GM23338 (cell line): ENCODE data around the gene EPB41L4A. TPM values are rescaled to one million over a fixed set of nuclear protein-coding genes. Genes with fewer than 3 reads are reported as not detected.
A peak's percentile ranks its signal among the peaks of the same experiment; 100 is the strongest.

Source experiments
- ATAC-seq: fragments of 200-7000 bp; cut with Tn5 transposase; 3 replicates; pipeline ENCODE4 v1.9.1; 2020
- DNase-seq: peaks from one replicate; pipeline ENCODE4 v3.0.0-alpha.2; 2015; ENCODE audit warnings: low spot score
- H2AFZ ChIP-seq: fragments of 200-600 bp; sonication (generic); 2 replicates; pipeline ENCODE4 v1.8.0; 2016; ENCODE audit warnings: antibody characterized with exemption, mild to moderate bottlenecking, moderate library complexity
- H3F3A ChIP-seq: fragments of 200-600 bp; sonication (generic); replicated peaks from 2 replicates; pipeline ENCODE4 v1.8.0; 2017; ENCODE audit warnings: antibody characterized with exemption, mixed run types, low read depth
- H3K27ac ChIP-seq: fragments of 200-600 bp; sonication (generic); 2 replicates; pipeline ENCODE4 v1.6.1; 2016; ENCODE audit warnings: low read depth
- H3K27me3 ChIP-seq: fragments of 200-600 bp; sonication (generic); 2 replicates; pipeline ENCODE4 v1.8.0; 2016; ENCODE audit warnings: mild to moderate bottlenecking, mixed run types, moderate library complexity; ENCODE audit not compliant: insufficient read depth
- H3K36me3 ChIP-seq: fragments of 200-600 bp; sonication (generic); 2 replicates; pipeline ENCODE4 v1.8.0; 2016; ENCODE audit warnings: mild to moderate bottlenecking; ENCODE audit not compliant: insufficient read depth
- H3K4me1 ChIP-seq: fragments of 200-600 bp; sonication (generic); 2 replicates; pipeline ENCODE4 v1.8.0; 2016; ENCODE audit warnings: mild to moderate bottlenecking, moderate library complexity; ENCODE audit not compliant: insufficient read depth
- H3K4me2 ChIP-seq: fragments of 200-600 bp; sonication (generic); 2 replicates; pipeline ENCODE4 v1.7.1; 2017; ENCODE audit warnings: mixed run types
- H3K4me3 ChIP-seq: fragments of 200-600 bp; sonication (generic); 2 replicates; pipeline ENCODE4 v1.6.1; 2016; ENCODE audit warnings: mixed run types
- H3K79me2 ChIP-seq: fragments of 200-600 bp; sonication (generic); replicated peaks from 2 replicates; pipeline ENCODE4 v1.8.0; 2017; ENCODE audit warnings: mild to moderate bottlenecking; ENCODE audit not compliant: insufficient read depth
- H3K9me2 ChIP-seq: fragments of 200-600 bp; sonication (generic); 2 replicates; pipeline ENCODE4 v1.8.0; 2017; ENCODE audit not compliant: insufficient read depth
- H4K20me1 ChIP-seq: fragments of 200-600 bp; sonication (generic); replicated peaks from 2 replicates; pipeline ENCODE4 v1.8.0; 2017; ENCODE audit warnings: mild to moderate bottlenecking; ENCODE audit not compliant: insufficient read depth
- H3K27ac Mint-ChIP-seq: 2 replicates; pipeline ENCODE4 v1.8.0; 2020; ENCODE audit warnings: inconsistent platforms, mild to moderate bottlenecking, moderate library complexity, mixed read lengths
- H3K27me3 Mint-ChIP-seq: 3 replicates; pipeline ENCODE4 v1.8.0; 2022; ENCODE audit warnings: low read depth, mild to moderate bottlenecking, moderate library complexity, mixed read lengths, inconsistent platforms; ENCODE audit not compliant: insufficient read depth, poor library complexity
- H3K36me3 Mint-ChIP-seq: 3 replicates; pipeline ENCODE4 v1.8.0; 2021; ENCODE audit warnings: low read depth, mild to moderate bottlenecking, inconsistent platforms, moderate library complexity, mixed read lengths
- H3K4me1 Mint-ChIP-seq: 3 replicates; pipeline ENCODE4 v1.8.0; 2020; ENCODE audit warnings: mild to moderate bottlenecking, inconsistent platforms, mixed read lengths
- H3K4me3 Mint-ChIP-seq: 3 replicates; pipeline ENCODE4 v1.8.0; 2021; ENCODE audit warnings: moderate library complexity, mild to moderate bottlenecking, inconsistent platforms, mixed read lengths
- H3K9me3 Mint-ChIP-seq: 3 replicates; pipeline ENCODE4 v1.8.0; 2020; ENCODE audit warnings: moderate library complexity, mild to moderate bottlenecking, inconsistent platforms, mixed read lengths
- CREB1 ChIP-seq: fragments of 250-450 bp; sonication (Bioruptor Pico); IDR thresholded peaks from 2 replicates; pipeline ENCODE4 v1.5.0; 2020; ENCODE audit warnings: low read depth, mild to moderate bottlenecking, moderate library complexity
- CTCF ChIP-seq, 2 experiments: fragments of 200-600 bp in 1 of 2; sonication (generic) in 1 of 2; conservative IDR thresholded peaks; 2 replicates each; pipeline versions ENCODE4 v1.5.1 to v1.6.1; 2016 to 2017; ENCODE audit warnings: antibody characterized with exemption in 2 of 2, low read depth in 2 of 2, mild to moderate bottlenecking in 2 of 2, moderate library complexity in 1 of 2
- EZH2 ChIP-seq: fragments of 200-600 bp; sonication (generic); IDR thresholded peaks from one replicate; pipeline ENCODE4 v1.8.0; 2017; ENCODE audit warnings: antibody characterized with exemption, mild to moderate bottlenecking, low read depth; ENCODE audit not compliant: unreplicated experiment
- EZH2phosphoT487 ChIP-seq: fragments of 200-600 bp; sonication (generic); IDR thresholded peaks from one replicate; pipeline ENCODE4 v1.8.1; 2018; ENCODE audit warnings: antibody characterized with exemption; ENCODE audit not compliant: unreplicated experiment
- JUNB ChIP-seq: IDR thresholded peaks from one replicate; pipeline ENCODE4 v1.6.1; 2016; ENCODE audit warnings: antibody characterized with exemption; ENCODE audit not compliant: unreplicated experiment
- NANOG ChIP-seq: IDR thresholded peaks from 2 replicates; pipeline ENCODE4 v1.6.1; 2016; ENCODE audit warnings: antibody characterized with exemption, borderline replicate concordance
- POLR2AphosphoS5 ChIP-seq: IDR thresholded peaks from 2 replicates; pipeline ENCODE4 v1.6.1; 2016; ENCODE audit warnings: antibody characterized with exemption, low read depth
- REST ChIP-seq: IDR thresholded peaks from one replicate; pipeline ENCODE4 v1.6.1; 2018; ENCODE audit warnings: antibody characterized with exemption; ENCODE audit not compliant: unreplicated experiment
- STAT1 ChIP-seq: IDR thresholded peaks from one replicate; pipeline ENCODE4 v1.6.1; 2016; ENCODE audit warnings: antibody characterized with exemption; ENCODE audit not compliant: unreplicated experiment
- ZNF114 ChIP-seq: fragments of 250-450 bp; sonication (Bioruptor Pico); IDR thresholded peaks from 2 replicates; pipeline ENCODE4 v1.5.0; 2020; ENCODE audit warnings: mild to moderate bottlenecking, moderate library complexity
- ZNF331 ChIP-seq: fragments of 250-450 bp; sonication (Bioruptor Pico); IDR thresholded peaks from 2 replicates; pipeline ENCODE4 v1.5.0; 2020; ENCODE audit warnings: low read depth, mild to moderate bottlenecking, moderate library complexity
- polyA plus RNA-seq: library from polyadenylated mRNA; unstranded; fragments of >200 nt; fragmentation: Nextera tagmentation; extraction: Ambion mirVana; gene quantifications from 2 replicates; pipeline ENCODE4 v1.2.1, GENCODE V29; 2016
- total RNA-seq: library from RNA; depleted of rRNA; stranded (reverse); fragments of >200 nt; shearing (Covaris generic); gene quantifications from 2 replicates; pipeline ENCODE4 v1.2.3, GENCODE V29; 2014
- TF ChIP-seq, protein P1 (sequence below): fragments of 250-450 bp; sonication (Bioruptor Pico); IDR thresholded peaks from 2 replicates; pipeline ENCODE4 v1.5.0; 2020; ENCODE audit warnings: mild to moderate bottlenecking, moderate library complexity
- TF ChIP-seq, protein P2 (sequence below): IDR thresholded peaks from 2 replicates; pipeline ENCODE4 v1.6.1; 2016; ENCODE audit warnings: antibody characterized with exemption

The EPB41L4A gene
- total and polyA plus RNA-seq, 2 experiments from 2014 or later: 5.7 to 6.0 TPM

GRCh38 chr5:112124788-112125187 lies 294.3 kb downstream of the EPB41L4A start:
- no peak overlapping the region for H3K4me3 Mint-ChIP-seq
- Histone ChIP-seq H3F3A (no peaks in the 10 kb centered on the region), H3K9me2 (peaks cover 4% of the 10 kb centered on the region; the same call in 1 of the 2 replicates), H3K4me1 (no peaks in the 10 kb centered on the region), H2AFZ (peak overlapping the region; percentile 6; the same call in 1 of the 2 replicates), H3K27me3 (no peaks in the 10 kb centered on the region), H4K20me1 (no peaks in the 10 kb centered on the region), H3K4me2 (no peak overlapping the region), H3K36me3 (no peaks in the 10 kb centered on the region), H3K27ac (no peak overlapping the region), H3K4me3 (no peak overlapping the region), H3K79me2 (no peaks in the 10 kb centered on the region)
- ATAC-seq: no peak
- TF ChIP-seq EZH2 (no peak), CTCF (conservative IDR thresholded peaks at IDR 0.05; ENCODE audit: low read depth in 2 of 2) (no peak), ZNF331 (CRISPR knock-in tag) (no peak), POLR2AphosphoS5 (no peak), NANOG (no peak), JUNB (no peak), REST (no peak), EZH2phosphoT487 (no peak), STAT1 (no peak), CREB1 (CRISPR knock-in tag) (no peak), ZNF114 (CRISPR knock-in tag) (no peak)
- TF ChIP-seq, protein P1, sequence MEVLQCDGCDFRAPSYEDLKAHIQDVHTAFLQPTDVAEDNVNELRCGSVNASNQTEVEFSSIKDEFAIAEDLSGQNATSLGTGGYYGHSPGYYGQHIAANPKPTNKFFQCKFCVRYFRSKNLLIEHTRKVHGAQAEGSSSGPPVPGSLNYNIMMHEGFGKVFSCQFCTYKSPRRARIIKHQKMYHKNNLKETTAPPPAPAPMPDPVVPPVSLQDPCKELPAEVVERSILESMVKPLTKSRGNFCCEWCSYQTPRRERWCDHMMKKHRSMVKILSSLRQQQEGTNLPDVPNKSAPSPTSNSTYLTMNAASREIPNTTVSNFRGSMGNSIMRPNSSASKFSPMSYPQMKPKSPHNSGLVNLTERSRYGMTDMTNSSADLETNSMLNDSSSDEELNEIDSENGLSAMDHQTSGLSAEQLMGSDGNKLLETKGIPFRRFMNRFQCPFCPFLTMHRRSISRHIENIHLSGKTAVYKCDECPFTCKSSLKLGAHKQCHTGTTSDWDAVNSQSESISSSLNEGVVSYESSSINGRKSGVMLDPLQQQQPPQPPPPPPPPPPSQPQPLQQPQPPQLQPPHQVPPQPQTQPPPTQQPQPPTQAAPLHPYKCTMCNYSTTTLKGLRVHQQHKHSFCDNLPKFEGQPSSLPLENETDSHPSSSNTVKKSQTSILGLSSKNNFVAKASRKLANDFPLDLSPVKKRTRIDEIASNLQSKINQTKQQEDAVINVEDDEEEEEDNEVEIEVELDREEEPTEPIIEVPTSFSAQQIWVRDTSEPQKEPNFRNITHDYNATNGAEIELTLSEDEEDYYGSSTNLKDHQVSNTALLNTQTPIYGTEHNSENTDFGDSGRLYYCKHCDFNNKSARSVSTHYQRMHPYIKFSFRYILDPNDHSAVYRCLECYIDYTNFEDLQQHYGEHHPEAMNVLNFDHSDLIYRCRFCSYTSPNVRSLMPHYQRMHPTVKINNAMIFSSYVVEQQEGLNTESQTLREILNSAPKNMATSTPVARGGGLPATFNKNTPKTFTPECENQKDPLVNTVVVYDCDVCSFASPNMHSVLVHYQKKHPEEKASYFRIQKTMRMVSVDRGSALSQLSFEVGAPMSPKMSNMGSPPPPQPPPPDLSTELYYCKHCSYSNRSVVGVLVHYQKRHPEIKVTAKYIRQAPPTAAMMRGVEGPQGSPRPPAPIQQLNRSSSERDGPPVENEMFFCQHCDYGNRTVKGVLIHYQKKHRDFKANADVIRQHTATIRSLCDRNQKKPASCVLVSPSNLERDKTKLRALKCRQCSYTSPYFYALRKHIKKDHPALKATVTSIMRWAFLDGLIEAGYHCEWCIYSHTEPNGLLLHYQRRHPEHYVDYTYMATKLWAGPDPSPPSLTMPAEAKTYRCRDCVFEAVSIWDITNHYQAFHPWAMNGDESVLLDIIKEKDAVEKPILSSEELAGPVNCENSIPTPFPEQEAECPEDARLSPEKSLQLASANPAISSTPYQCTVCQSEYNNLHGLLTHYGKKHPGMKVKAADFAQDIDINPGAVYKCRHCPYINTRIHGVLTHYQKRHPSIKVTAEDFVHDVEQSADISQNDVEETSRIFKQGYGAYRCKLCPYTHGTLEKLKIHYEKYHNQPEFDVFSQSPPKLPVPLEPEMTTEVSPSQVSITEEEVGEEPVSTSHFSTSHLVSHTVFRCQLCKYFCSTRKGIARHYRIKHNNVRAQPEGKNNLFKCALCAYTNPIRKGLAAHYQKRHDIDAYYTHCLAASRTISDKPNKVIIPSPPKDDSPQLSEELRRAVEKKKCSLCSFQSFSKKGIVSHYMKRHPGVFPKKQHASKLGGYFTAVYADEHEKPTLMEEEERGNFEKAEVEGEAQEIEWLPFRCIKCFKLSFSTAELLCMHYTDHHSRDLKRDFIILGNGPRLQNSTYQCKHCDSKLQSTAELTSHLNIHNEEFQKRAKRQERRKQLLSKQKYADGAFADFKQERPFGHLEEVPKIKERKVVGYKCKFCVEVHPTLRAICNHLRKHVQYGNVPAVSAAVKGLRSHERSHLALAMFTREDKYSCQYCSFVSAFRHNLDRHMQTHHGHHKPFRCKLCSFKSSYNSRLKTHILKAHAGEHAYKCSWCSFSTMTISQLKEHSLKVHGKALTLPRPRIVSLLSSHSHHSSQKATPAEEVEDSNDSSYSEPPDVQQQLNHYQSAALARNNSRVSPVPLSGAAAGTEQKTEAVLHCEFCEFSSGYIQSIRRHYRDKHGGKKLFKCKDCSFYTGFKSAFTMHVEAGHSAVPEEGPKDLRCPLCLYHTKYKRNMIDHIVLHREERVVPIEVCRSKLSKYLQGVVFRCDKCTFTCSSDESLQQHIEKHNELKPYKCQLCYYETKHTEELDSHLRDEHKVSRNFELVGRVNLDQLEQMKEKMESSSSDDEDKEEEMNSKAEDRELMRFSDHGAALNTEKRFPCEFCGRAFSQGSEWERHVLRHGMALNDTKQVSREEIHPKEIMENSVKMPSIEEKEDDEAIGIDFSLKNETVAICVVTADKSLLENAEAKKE (CRISPR knock-in tag): no peak
- TF ChIP-seq, protein P2, sequence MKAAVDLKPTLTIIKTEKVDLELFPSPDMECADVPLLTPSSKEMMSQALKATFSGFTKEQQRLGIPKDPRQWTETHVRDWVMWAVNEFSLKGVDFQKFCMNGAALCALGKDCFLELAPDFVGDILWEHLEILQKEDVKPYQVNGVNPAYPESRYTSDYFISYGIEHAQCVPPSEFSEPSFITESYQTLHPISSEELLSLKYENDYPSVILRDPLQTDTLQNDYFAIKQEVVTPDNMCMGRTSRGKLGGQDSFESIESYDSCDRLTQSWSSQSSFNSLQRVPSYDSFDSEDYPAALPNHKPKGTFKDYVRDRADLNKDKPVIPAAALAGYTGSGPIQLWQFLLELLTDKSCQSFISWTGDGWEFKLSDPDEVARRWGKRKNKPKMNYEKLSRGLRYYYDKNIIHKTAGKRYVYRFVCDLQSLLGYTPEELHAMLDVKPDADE: no peak
- H3K4me1 Mint-ChIP-seq: no peaks in the 10 kb centered on the region; the same call in 2 of the 3 replicates
- DNase-seq: no peak
- peaks cover 2% of the 10 kb centered on the region for H3K27me3 Mint-ChIP-seq
- peak overlapping the region; percentile 3; the same call in 1 of the 2 replicates for H3K27ac Mint-ChIP-seq
- no peaks in the 10 kb centered on the region for H3K36me3 Mint-ChIP-seq
- H3K9me3 Mint-ChIP-seq: no peaks in the 10 kb centered on the region
